Hepatocyte (in vitro differentiated cells): ENCODE measurements around the gene SSC4D. TPM values are rescaled to one million over a fixed set of nuclear protein-coding genes. Genes with fewer than 3 reads are reported as not detected.

Experiments
- DNase-seq: peaks from one replicate; pipeline ENCODE4 v3.0.0-alpha.2; 2016; ENCODE audit warnings: low spot score
- H2AFZ ChIP-seq: fragments of 200-600 bp; sonication (generic); 2 replicates; pipeline ENCODE4 v1.6.0; 2016; ENCODE audit warnings: antibody characterized with exemption, mild to moderate bottlenecking
- H3K27ac ChIP-seq: fragments of 200-600 bp; sonication (generic); 2 replicates; pipeline ENCODE4 v1.5.1; 2016; ENCODE audit warnings: mild to moderate bottlenecking
- H3K27me3 ChIP-seq: fragments of 200-600 bp; sonication (generic); 2 replicates; pipeline ENCODE4 v1.6.1; 2016
- H3K36me3 ChIP-seq: fragments of 200-600 bp; sonication (generic); replicated peaks from 2 replicates; pipeline ENCODE4 v1.5.1; 2016; ENCODE audit warnings: low read depth; ENCODE audit not compliant: insufficient read depth
- H3K4me1 ChIP-seq: fragments of 200-600 bp; sonication (generic); 2 replicates; pipeline ENCODE4 v1.5.1; 2016; ENCODE audit warnings: mild to moderate bottlenecking, moderate library complexity; ENCODE audit not compliant: insufficient read depth
- H3K4me2 ChIP-seq: fragments of 200-600 bp; sonication (generic); 2 replicates; pipeline ENCODE4 v1.6.0; 2016
- H3K4me3 ChIP-seq: fragments of 200-600 bp; sonication (generic); 2 replicates; pipeline ENCODE4 v1.5.1; 2016; ENCODE audit warnings: mild to moderate bottlenecking
- H3K79me2 ChIP-seq: fragments of 200-600 bp; sonication (generic); 2 replicates; pipeline ENCODE4 v1.6.0; 2017; ENCODE audit warnings: mild to moderate bottlenecking
- H3K9me2 ChIP-seq: fragments of 200-600 bp; sonication (generic); replicated peaks from 2 replicates; pipeline ENCODE4 v1.6.0; 2017; ENCODE audit warnings: mild to moderate bottlenecking; ENCODE audit not compliant: insufficient read depth
- H3K9me3 ChIP-seq: fragments of 200-600 bp; sonication (generic); 2 replicates; pipeline ENCODE4 v1.5.1; 2016; ENCODE audit warnings: low read depth, mild to moderate bottlenecking
- H4K20me1 ChIP-seq: fragments of 200-600 bp; sonication (generic); 2 replicates; pipeline ENCODE4 v1.6.0; 2016; ENCODE audit warnings: mild to moderate bottlenecking; ENCODE audit not compliant: insufficient read depth, poor library complexity, severe bottlenecking
- EZH2 ChIP-seq: fragments of 200-600 bp; sonication (generic); IDR thresholded peaks from 2 replicates; pipeline ENCODE4 v1.6.1; 2016; ENCODE audit warnings: antibody characterized with exemption, mild to moderate bottlenecking, borderline replicate concordance
- EZH2phosphoT487 ChIP-seq: fragments of 200-600 bp; sonication (generic); IDR thresholded peaks from one replicate; pipeline ENCODE4 v1.6.1; 2018; ENCODE audit warnings: antibody characterized with exemption, mild to moderate bottlenecking, low read depth, moderate library complexity; ENCODE audit not compliant: unreplicated experiment, severe bottlenecking
- WGBS: methylation state at CpG from one replicate; pipeline ENCODE4 v1.1.6; 2016; ENCODE audit warnings: low lambda C conversion rate; ENCODE audit errors: missing lambda C conversion rate; 5-methylcytosine and 5-hydroxymethylcytosine counted together
- polyA plus RNA-seq: library from polyadenylated mRNA; unstranded; fragments of >200 nt; fragmentation: Nextera tagmentation; extraction: Ambion mirVana; gene quantifications from 2 replicates; pipeline ENCODE4 v1.2.1, GENCODE V29; 2016
- total RNA-seq: library from RNA; depleted of rRNA; stranded (reverse); fragments of >200 nt; gene quantifications from 2 replicates; pipeline ENCODE4 v1.2.3, GENCODE V29; 2014
- TF ChIP-seq, protein P1 (sequence below): fragments of 200-600 bp; sonication (generic); IDR thresholded peaks from 2 replicates; pipeline ENCODE4 v1.5.1; 2016; ENCODE audit warnings: antibody characterized with exemption, mild to moderate bottlenecking; ENCODE audit not compliant: poor library complexity

SSC4D gene
- total and polyA plus RNA-seq, 2 experiments from 2014 or later: 9.7 to 14.5 TPM

DNA sequence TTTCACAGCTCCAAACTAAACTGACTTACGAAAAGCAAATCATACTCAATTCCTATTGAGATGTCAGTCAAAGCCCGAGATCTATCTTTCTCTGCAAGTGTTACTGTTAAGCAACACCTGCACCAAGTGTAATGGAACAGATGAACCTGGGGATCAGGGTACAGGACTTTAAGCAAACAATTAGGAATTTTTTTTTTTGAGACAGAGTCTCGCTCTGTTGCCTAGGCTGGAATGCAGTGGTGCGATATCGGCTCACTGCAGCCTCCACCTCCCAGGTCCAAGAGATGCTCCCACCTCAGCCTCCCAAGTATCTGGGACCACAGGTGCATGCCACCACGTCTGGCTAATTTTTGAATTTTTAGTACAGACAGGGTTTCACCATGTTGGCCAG lies 65.6 kb downstream of the SSC4D start:
- Histone ChIP-seq H3K4me2 (no peak overlapping the region), H3K9me3 (no peaks in the 10 kb centered on the region), H3K4me3 (no peak overlapping the region), H3K27ac (no peak overlapping the region), H3K27me3 (no peaks in the 10 kb centered on the region), H2AFZ (no peak overlapping the region), H3K4me1 (peaks cover 8% of the 10 kb centered on the region), H3K36me3 (no peaks in the 10 kb centered on the region), H3K79me2 (peaks cover 98% of the 10 kb centered on the region), H4K20me1 (peaks cover 73% of the 10 kb centered on the region), H3K9me2 (no peaks in the 10 kb centered on the region)
- TF ChIP-seq, protein P1, sequence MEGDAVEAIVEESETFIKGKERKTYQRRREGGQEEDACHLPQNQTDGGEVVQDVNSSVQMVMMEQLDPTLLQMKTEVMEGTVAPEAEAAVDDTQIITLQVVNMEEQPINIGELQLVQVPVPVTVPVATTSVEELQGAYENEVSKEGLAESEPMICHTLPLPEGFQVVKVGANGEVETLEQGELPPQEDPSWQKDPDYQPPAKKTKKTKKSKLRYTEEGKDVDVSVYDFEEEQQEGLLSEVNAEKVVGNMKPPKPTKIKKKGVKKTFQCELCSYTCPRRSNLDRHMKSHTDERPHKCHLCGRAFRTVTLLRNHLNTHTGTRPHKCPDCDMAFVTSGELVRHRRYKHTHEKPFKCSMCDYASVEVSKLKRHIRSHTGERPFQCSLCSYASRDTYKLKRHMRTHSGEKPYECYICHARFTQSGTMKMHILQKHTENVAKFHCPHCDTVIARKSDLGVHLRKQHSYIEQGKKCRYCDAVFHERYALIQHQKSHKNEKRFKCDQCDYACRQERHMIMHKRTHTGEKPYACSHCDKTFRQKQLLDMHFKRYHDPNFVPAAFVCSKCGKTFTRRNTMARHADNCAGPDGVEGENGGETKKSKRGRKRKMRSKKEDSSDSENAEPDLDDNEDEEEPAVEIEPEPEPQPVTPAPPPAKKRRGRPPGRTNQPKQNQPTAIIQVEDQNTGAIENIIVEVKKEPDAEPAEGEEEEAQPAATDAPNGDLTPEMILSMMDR: no peak
- TF ChIP-seq EZH2: no peak
- TF ChIP-seq EZH2phosphoT487: no peak
- no peak for DNase-seq
- 90% methylated on average over 6 of the region's 6 CpGs for WGBS

DNA sequence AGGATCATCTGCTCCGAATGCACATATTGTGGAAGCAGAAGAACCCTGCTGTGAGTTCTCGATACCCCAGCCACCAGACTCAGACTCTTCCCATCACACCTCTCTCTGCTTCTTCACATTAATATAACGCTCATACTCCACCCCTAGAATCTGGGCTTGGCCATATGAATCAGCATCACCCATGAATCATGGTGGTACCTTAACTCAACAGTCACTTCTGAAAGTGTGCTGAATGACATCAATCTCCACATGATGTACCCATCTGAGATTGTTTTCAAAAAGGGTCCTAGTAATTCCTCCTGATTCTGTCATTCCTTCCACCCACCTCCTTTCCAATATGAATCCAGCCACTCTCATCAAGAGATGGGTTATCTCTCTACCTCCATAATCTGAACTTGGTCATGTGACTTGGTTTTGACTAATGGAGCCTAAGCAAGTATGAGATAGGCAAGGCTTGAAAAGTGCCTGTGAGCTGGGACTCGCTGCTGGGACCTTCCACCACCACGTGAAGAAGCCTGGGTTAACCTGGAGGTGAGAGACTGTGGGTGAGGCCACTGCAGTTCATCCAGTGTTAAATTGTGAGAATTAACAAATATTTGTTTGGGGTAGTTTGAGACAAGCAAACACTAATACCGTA lies 66.1 kb downstream of the SSC4D start:
- Histone ChIP-seq H3K4me1 (peaks cover 8% of the 10 kb centered on the region), H3K9me3 (no peaks in the 10 kb centered on the region), H3K27me3 (no peaks in the 10 kb centered on the region), H3K36me3 (no peaks in the 10 kb centered on the region), H3K4me2 (no peak overlapping the region), H3K4me3 (no peak overlapping the region), H3K9me2 (no peaks in the 10 kb centered on the region), H3K27ac (no peak overlapping the region), H3K79me2 (peaks cover 98% of the 10 kb centered on the region), H2AFZ (no peak overlapping the region), H4K20me1 (peaks cover 74% of the 10 kb centered on the region)
- TF ChIP-seq EZH2phosphoT487 (no peak), EZH2 (no peak)
- TF ChIP-seq, protein P1: no peak
- no peak for DNase-seq
- 89% methylated on average over 6 of the region's 6 CpGs for WGBS

DNA sequence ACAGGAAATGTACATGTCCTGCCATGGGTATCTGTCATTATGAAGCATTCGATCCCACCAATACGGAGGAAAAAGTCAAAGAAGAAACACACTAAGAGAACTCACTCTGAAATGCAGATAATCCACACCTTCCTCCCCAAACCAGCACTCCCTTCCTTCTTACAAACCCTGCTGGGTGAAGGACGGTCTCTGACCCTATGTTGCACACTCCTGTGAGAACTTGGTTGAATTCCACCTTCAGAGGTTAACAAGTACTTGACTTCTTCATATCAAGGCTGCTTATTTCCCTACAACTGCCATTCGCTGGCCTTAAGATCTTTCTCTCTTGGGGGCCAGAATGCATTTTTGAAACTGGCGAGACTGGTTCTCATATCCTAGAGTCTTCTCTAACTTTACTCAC lies 67.3 kb downstream of the SSC4D start:
- no peak for DNase-seq
- peaks cover 98% of the 10 kb centered on the region for H3K79me2 ChIP-seq
- H2AFZ ChIP-seq: no peak overlapping the region
- H4K20me1 ChIP-seq: peaks cover 77% of the 10 kb centered on the region
- TF ChIP-seq, protein P1: no peak
- peaks cover 8% of the 10 kb centered on the region for H3K4me1 ChIP-seq
- no peak overlapping the region for H3K4me3 ChIP-seq
- no peaks in the 10 kb centered on the region for H3K36me3 ChIP-seq
- no peak overlapping the region for H3K4me2 ChIP-seq
- H3K9me2 ChIP-seq: no peaks in the 10 kb centered on the region
- 93% methylated on average over 5 of the region's 5 CpGs for WGBS
- H3K27ac ChIP-seq: no peak overlapping the region
- H3K9me3 ChIP-seq: no peaks in the 10 kb centered on the region
- H3K27me3 ChIP-seq: no peaks in the 10 kb centered on the region
